AG08396 (cell line): ENCODE data around the gene RBM47.
"Not testable (repeated sequence)": the region's sequence is repeated elsewhere in the genome, so short reads cannot be mapped to it uniquely, and the experiment has no call there.

ENCODE experiments used
- DNase-seq: peaks from one replicate; pipeline ENCODE4 v3.0.0; 2012; ENCODE audit warnings: low spot score, mixed read lengths

The RBM47 gene

DNA sequence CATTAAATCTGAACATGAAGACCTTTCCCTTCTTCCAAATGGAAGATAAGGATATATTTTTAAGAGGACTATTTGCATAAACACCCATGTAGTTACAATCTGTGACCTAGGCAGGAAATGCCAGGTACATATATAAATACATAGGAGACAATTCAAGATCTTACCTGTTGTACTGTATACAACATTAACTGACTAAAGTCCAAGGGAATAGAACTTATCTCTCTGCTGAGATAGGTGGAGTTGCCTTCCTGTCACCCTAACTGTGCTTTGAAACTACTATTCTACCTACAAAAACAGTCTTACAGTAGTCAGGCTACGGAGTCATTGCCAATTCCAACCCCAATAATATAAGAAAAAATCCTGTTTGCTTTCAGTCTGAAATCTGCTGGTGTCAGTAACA, 188.2 kb downstream of the RBM47 start:
- DNase-seq: no peak

DNA sequence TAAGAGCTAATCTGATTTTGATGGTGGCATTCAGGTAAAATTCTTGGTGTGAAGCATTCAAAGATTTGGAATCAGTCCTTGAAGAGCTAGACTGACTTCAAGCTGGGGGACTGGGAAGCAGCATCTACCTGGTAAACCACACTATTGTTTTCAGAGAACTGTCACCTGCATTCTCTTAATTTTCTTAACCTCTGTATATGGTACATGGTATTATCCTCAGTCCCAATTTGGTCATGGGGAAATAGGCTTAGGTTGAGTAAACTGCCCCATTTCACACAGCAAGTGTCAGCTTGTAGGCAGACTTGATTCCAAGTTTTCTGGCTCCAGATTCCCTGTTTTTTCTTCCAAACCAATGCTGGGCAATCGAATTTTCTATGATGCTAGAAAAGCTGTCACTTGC, 190.1 kb downstream of the RBM47 start:
- DNase-seq: no peak

DNA sequence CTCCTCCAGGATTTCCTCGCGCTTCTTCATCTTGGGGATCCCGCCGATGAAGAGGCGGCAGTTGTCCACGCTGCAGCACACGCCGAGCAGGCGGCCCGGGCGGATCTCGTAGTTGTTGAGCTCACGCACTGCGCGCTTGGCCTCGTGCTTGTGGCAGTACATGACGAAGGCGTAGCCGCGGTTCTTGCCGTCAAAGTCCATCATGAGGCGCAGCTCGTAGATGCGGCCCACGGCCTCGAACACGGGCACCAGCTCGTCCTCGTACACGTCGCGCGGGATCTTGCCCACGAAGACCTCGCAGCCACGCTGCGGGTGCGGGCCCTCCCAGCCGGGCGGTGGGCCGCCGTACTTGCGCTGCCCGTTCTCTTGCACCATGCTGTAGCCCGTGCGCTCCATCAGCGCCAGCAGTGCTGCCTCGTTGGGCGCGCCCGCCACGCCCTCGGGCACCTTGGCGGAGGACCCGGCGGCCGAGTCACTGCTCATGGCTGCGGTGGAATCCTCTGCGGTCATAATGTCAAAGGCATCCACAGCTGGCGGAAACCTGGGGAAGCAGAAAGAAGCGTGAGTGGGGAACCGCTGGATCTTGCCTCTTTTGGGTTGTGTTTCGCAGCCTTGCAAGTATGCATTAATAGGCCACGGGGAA, 191.2 kb downstream of the RBM47 start:
- no peak for DNase-seq

DNA sequence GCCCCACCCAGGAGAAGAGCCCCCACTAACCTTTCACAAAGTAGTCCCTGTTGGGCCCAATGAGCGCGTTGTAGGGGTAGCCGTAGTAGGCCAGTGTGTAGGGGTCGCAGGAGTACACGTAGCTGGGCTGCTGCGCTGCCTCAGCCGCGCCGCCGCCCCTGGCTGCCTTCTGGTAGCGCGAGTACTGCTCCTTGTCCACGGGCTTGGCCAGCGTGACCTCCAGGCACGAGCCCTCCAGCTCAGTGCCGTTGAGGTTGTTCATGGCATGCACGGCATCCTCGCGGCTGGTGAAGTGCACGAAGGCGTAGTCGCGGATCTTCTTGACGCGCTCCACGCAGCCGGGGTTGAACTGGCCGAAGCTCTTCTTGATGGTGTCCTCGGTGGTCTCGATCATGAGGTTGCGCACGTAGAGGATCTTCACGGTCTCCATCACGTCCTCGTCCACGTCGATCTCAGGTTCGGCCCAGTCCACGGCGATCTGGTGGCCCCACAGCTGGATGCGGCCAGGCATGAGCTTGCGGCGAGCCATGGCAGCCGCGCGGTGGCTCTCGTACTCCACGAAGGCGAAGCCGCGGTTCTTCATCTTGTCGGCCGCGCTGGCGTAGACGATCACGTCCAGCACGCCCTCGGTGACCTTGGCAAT, 191.8 kb downstream of the RBM47 start:
- DNase-seq: no peak

DNA sequence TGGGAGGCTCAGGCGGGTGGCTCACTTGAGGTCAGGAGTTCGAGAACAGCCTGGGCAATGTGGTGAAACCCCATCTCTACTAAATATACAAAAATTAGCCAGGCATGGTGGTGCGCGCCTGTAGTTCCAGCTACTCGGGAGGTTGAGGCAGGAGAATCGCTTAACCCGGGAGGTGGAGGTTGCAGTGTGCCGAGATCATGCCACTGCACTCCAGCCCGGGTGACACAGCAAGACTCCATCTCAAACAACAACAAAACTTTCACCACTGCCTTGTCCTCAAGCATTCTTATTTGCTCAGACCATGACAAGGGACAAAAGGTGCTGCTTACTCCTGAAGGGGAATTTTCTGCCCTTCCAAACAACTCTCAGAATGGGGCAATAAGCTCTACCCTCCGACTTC, 194.4 kb downstream of the RBM47 start:
- not testable (repeated sequence) for DNase-seq

DNA sequence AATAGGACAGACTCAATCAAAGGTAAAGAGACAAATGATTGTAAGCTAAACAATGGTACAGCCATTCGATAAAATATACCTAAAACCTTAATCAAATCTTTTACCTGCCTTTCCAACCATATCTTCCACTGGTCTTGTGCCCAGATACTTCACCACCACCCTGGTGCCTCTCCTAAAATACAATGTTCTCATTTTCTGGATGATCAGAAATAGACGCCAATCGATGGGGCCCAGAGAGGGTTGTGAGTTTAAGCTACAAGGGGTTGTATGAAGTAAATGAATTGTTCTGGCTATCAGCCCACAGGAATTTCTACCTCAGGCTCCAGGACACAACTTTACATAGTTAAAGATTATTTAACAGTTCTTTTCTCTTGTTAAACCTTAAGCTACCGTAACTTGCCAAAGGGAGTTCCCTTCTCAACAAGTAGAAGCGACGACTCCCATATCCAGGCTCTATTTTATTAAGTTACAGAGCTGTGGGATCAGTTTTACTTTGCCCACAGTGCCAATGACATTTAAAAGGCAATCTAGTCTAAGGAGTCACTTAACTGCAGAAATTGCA, 195.5 kb downstream of the RBM47 start:
- DNase-seq: no peak

DNA sequence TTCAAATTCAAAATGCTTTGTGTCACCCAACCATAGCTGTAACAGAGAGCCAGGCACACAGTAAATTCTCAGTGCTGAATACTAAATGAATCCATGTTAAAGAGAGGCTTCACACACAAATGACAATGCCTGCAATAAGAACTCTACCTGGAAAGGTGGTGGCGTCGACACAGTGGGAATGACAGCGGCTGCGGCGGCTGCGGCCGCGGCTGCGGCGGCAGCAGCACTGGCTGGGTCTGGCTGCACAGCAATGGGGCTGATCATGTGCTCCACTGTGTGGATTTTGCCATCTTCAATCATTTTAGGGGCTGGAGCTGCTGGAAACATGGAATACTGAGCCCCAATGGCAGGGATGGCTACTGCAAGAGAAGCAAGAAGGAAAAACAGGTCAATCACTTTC, 197.2 kb downstream of the RBM47 start:
- no peak for DNase-seq

DNA sequence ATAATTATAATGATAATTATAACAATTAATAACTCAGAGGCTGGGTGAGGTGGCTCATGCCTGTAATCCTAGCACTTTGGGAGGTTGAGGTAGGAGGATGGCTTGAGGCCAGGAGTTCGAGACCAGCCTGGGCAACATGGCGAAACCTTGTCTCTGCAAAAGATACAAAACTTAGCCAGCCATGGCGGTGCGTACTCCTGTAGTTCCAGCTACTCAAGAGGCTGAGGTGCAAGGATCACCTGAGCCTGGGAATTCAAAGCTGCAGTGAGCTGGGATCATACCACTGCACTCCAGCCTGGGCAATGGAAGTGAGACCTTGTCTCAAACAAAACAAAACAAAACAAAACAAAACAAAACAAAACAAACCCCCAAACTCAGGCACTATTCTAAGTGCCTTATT, 201.8 kb downstream of the RBM47 start:
- DNase-seq: not testable (repeated sequence)

DNA sequence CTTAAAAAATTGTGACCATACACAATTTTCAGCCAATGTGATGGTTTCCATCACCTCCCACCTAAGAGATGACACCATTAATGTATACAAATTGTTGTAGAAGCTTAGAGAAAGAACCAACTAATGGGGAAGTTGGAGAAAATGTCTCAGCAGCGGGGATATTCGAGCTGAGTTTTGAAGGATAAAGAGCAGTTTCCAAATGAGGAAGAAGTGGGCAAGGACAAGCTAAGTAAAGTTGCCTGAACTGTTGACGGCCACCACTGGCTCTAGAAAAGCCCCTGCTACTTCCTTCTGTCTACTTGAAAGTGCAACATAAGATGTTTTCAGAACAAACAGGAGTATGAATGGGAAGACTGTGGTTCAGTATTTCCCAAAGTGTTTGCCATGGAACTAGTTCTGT, 202.5 kb downstream of the RBM47 start:
- DNase-seq: no peak

DNA sequence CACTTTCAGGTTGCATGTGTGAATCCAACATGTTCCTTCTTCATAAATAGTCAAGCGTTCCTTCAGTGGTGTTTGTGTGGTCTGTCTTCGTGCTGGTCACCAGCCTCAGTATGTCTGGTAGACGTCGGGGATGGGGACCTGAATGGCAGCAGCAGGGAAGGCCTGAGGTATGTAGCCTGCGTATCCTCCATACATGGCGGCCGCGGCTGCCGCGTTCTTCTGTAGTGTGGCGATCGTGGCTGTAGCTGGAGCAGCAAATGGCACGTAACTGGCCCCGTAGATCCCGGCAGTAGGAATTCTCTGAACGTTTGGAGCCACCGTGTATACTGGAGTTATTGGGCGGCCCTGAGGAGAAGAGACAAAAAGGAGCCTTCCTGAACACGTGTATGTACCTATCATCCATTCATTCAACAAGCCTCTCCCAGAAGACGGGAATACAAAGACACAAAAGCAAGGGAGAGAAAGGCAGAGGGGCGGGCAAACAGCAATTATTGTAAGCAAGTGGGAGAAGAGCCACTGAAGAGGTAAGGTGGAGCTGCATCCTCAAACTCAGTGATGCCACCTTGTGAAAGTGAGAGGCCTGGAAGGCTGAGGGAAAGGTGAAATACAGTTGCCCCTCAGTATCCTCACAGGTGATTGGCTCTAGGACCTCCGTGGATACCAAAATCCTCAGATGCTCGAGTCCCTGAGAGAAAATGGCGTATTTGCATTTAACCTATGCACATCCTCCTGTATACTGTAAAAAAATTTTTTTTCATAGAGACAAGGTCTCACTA, 203.7 kb downstream of the RBM47 start:
- no peak for DNase-seq

DNA sequence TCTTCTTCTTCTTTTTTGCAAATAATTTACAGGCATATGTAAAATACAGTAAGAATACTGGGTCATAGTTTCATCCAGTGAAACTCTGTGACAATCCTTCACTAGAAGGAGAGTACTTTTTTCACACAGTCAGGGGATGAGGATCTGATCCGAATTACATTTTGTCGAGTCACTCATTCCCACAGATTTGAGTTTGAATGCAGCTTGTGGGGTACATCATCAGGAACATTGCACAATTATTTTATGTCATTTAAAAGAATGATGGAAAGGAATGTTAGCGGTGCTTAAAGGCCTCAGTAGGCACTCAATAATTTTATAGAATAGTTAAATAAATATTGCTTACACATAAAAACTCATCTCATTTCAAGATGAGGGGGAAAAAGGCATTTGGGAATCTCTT, 205.9 kb downstream of the RBM47 start:
- no peak for DNase-seq

DNA sequence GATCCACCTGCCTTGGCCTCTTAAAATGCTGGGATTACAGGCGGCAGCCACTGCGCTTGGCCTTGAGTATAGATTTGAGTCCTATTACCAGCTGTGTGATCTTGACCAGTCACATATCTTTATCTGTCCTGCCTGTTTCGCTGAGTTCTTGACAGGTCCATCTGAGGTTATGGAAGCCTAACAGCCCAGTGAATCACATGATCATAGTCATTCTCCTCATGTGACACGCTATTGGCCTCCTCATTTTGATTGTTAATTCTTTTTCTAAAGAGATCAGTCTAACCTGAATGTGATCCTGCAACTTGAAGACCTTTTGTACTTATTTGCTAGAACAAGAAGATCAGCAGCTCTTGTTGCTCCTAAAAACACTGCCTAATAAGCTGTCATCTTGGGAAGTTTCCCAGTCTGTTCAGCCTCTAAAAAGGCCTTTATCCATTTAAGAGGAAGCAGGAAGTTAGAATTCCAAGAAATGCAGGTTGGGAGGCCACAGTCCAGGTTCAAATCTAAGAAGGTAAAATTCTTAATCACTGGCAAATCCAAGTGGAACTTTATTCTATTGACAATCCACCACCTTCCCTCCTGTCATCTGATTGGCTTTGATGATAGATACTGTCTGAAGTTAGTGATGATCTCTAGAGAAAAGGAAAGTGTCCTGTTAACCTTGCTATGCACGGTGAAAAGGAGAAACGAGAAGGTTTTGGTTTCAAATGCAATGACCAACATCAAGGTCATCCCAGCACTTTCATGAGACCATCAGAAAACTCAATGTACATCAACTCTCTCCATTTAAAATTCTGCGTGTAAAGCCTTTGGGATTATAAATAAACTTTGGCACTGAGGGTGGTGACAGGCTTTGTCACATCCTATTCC, 207.6 kb downstream of the RBM47 start:
- no peak for DNase-seq

DNA sequence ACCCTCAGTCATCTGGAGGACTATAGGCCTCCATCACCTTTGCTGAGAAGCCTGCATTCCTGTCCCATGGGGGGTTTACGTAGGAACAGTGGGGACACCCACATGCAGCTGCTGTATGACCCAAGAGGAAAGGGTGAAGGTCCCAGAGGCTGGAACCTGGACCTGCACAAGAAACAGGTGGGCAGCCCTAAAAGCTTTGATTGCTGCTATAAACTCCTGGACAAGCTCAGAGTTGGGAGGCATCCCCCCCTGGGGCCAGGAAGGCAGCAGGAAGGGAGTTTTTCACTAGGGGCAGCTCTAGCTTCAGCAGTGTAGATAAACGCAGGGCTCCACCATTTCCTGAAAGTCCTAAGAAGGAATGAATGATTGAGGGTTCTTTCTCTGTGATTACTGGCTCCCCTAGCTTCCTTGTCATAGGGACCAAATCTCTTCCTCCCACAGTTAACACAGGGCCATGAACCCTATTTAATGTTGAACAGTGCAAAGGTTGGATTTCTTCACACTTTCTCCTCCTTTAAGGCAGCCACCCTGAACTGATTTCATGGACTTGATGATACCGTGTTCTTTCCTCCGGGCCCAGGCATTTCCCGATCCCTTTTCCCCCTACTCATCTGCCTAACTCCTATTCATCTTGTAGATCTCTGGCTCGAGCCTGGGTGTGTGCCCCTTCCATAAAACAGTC, 210.3 kb downstream of the RBM47 start:
- DNase-seq: no peak

DNA sequence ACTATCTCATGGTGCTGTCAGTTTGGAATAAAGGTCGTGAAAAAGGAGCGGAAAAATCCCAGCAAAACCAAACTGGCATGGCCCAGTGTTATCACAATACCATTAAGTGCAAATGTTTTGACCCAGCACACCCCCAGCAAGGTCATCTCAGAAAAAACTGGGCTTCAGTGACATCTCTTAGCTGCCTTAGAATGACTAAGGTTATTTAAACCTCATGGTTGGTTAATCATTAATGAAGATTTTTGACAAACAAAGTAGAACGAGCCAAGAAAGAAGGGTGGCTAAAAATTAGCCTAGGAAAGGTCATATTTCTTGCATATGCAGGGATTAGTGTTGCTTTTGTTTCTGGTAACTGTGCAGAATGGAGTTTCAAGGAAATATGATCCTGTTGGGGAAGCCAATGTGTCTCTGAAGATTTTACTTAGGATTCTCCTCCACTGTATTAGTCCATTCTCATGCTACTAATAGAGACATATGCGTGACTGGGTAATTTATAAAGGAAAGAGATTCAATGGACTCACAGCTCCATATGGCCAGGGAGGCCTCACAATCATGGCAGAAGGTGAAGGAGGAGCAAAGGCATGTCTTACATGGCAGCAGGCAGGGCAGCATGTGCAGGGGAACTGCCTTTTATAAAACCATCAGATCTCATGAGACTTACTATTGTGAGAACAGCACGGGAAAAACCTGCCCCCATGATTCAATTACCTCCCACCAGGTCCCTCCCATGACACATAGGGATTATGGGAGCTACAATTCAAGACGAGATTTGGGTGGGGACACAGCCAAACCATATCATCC, 211.0 kb downstream of the RBM47 start:
- DNase-seq: no peak

DNA sequence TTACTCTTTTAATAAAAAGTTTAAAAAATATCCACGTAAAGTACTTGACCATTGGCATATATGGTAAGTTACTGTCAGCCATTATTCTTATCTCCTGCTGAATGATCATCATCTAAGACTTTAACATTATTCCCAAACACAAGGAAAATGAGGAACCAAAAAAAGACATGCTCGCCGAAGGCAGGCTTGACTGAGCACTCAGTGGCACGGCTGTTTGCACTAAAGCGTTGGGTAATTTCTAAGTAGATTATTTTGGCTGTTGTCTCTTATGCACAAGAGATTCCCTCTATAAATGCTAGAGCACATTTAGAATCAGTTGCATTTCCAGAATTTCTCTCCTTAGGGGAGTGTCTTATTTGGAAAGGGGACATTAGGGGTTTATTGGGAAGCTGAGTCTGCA, 211.7 kb downstream of the RBM47 start:
- DNase-seq: no peak

DNA sequence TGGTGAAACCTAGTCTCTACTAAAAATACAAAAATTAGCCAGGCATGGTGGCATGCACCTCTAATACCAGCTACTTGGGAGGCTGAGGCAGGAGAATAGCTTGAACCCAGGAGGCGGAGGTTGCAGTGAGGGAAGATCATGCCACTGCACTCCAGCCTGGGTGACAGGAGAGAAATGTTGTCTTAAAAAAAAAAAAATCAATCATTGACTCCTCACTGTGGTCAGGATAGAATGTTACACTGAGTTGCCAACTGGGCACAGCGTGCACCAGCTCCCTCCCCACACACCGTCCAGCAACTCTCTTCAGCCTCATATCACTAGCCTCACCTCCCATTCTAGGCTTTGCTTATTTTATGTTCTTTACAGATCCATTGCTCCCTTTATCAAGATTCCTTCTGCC, 215.0 kb downstream of the RBM47 start:
- DNase-seq: no peak

DNA sequence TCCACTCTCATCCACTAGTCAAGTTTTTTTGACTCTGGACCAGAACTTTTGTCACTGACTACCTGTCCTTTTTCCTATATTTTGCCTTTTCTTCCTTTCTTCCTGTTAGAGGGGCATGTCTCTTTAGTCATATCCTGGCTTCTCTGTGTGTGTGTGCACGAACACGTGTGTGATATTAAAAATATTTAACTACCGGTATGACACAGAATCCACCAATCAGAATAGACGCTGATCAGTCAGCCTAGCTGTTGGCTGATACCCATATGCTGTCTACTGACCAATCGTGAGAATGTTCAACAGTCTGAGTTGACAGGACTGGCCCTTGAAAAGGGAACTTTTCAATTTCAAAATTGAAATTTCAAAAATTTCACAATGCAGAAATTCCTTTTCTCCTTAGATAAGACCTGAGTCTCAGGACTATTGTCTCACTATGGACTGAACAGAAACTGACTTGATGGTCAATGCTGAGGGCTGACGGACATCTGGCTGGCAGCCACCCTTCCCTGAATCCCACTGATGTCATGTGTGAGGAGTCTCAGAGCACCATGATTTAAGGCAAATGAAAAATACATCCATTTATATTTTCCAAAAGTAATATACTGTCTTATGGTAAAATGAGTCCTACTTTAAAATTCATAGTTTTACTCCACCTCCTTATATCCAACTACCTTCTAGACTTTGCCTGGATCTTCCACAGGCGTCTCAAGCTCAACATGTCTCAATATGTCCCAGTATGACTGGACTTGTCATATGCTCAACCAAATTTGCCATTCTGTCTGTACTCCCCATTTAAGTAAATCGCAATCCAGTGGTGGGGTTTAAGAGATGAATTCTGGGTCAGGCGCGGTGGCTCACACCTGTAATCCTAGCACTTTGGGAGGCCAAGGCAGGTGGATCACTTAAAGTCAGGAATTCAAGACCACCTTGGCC, 216.5 kb downstream of the RBM47 start:
- DNase-seq: no peak

DNA sequence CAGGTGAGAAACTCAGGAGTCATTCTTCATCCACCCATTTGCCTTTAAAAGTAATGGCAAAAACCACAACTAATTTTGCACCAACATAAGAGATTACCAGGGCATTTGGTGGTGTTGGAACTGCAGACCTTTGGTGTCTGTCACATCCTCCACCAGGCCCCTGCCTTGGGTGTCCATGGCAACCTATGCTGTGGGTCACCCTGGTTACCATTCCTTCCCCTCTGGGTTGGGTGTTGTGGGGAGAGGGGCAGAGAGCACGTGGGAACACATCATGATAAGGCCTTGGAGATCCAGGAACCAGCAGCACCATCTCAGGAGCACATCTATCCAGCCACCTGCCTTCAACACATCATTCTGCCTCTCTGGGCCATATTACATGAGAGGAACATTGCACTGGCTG, 217.3 kb downstream of the RBM47 start:
- DNase-seq: no peak

DNA sequence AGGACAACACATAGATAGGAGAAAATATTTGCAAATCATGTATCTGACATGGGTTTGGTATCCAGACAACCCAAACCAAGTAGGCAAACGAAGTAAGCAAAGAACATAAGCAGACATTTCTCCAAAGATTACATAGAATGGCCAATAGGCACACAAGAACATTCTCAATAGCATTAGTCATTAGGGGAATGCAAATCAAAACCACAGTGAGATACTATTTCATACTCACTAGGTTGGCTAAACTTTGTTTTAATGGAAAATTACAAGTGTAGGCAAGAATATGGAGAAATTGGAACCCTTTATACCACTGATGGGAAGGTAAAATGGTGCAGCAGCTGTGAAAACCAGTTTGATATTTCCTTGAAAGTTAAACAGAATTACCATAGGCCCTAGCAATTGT, 219.8 kb downstream of the RBM47 start:
- DNase-seq: no peak

DNA sequence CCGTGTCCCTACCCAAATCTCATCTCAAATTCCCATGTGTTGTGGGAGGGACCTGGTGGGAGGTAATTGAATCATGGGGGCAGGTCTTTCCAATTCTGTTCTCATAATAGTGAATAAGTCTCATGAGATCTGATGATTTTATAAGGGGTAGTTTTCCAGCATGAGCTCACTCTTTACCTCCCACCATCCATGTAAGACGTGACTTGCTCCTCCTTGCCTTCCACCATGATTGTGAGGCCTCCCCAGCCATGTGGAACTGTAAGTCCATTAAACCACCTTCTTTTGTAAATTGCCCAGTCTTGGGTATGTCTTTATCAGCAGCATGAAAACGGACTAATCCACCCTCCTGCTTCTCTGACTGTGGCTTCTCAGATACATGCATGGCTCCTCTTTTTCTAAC, 222.2 kb downstream of the RBM47 start:
- not testable (repeated sequence) for DNase-seq
